Subcutaneous adipose tissue (tissue), 4 donors: ENCODE results near the gene SLC39A8. TPM values are rescaled to one million over a fixed set of nuclear protein-coding genes. Genes with fewer than 3 reads are reported as not detected.

Experiments used
- total RNA-seq, 4 donors: library from RNA; depleted of rRNA; stranded (reverse); fragments of >200 nt; gene quantifications; one replicate each; pipeline ENCODE4 v1.1.0, GENCODE V29; 2016
- TF ChIP-seq, protein P1 (sequence below): fragments of 450-650 bp; IDR thresholded peaks from one replicate; pipeline ENCODE4 v1.5.1; 2016; ENCODE audit warnings: low read depth, mild to moderate bottlenecking, control low read depth, antibody characterized with exemption, moderate library complexity

Gene SLC39A8
- total RNA-seq, 4 donors from 2014 or later, result 8.9 to 56.3 (median 21.4) TPM

DNA sequence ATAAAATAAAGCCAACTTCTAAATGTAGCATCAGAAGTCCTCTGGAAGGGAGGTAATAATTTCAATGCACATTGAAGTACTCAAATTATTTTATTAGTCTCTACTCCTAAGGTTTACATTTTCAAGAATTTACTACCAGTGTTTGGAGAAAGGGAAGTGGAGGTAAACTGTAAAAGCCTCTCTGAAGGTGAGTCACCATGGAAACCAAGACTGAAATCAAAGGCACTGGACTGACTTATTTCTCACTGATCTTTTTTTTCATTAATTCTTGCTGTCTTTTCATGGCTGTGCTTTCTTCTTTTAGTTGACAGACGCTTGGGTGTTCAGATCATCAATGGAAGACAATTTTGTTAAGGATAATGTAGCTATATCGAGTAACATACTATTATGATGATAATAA, 9.7 kb downstream of the SLC39A8 start:
- TF ChIP-seq, protein P1, sequence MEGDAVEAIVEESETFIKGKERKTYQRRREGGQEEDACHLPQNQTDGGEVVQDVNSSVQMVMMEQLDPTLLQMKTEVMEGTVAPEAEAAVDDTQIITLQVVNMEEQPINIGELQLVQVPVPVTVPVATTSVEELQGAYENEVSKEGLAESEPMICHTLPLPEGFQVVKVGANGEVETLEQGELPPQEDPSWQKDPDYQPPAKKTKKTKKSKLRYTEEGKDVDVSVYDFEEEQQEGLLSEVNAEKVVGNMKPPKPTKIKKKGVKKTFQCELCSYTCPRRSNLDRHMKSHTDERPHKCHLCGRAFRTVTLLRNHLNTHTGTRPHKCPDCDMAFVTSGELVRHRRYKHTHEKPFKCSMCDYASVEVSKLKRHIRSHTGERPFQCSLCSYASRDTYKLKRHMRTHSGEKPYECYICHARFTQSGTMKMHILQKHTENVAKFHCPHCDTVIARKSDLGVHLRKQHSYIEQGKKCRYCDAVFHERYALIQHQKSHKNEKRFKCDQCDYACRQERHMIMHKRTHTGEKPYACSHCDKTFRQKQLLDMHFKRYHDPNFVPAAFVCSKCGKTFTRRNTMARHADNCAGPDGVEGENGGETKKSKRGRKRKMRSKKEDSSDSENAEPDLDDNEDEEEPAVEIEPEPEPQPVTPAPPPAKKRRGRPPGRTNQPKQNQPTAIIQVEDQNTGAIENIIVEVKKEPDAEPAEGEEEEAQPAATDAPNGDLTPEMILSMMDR, result no peak

GRCh38 chr4:102334624-102335023, 10.7 kb downstream of the SLC39A8 start:
- TF ChIP-seq, protein P1, result no peak

- TF ChIP-seq, protein P1, result no peak
Measured at GRCh38 chr4:102333787-102334186, 11.5 kb downstream of the SLC39A8 start.

DNA sequence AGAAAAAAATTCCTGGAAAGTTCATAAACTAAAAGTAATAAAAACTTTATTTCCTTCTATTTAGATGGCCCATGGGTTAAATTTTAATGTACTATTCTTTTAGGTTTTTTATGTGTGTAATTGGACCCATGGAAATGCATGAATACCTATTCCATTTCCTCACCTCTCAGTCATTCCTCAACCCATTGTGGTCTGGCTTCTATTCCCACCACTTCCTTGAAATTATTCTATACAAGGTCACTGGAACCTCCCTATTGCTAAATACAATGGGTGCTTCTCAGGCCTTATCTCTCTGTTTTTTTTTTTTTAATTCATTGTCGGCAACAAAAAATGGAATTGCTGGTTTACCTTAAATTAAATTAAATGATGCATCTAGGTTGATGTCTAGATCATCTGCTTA, 17.2 kb downstream of the SLC39A8 start:
- TF ChIP-seq, protein P1, result no peak

- TF ChIP-seq, protein P1, result no peak
Measured at GRCh38 chr4:102326951-102327350, 18.3 kb downstream of the SLC39A8 start.

- TF ChIP-seq, protein P1, result no peak
Measured at GRCh38 chr4:102324730-102325129, 20.6 kb downstream of the SLC39A8 start.

DNA sequence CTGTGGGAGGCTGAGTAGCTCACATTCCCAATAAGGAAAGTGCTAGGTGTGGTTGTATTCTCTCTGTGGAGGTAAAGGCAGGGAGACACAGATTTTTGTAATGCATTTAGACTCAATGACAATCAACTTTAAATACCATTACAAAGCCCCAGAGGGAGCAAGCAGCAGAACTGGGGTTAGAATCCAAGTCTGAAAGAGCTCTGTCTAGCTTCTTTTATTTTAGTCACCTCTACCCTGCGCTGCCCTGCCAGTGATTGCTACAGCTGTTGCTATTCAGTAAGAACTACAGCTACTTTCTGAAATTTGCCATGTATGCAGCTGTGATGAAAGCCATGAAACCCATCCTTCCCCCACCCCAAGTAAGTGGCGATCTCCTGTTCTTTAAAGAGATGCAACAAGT, 22.5 kb downstream of the SLC39A8 start:
- TF ChIP-seq, protein P1, result no peak
